Measurements from ENCODE around the gene NBAS.

DNA sequence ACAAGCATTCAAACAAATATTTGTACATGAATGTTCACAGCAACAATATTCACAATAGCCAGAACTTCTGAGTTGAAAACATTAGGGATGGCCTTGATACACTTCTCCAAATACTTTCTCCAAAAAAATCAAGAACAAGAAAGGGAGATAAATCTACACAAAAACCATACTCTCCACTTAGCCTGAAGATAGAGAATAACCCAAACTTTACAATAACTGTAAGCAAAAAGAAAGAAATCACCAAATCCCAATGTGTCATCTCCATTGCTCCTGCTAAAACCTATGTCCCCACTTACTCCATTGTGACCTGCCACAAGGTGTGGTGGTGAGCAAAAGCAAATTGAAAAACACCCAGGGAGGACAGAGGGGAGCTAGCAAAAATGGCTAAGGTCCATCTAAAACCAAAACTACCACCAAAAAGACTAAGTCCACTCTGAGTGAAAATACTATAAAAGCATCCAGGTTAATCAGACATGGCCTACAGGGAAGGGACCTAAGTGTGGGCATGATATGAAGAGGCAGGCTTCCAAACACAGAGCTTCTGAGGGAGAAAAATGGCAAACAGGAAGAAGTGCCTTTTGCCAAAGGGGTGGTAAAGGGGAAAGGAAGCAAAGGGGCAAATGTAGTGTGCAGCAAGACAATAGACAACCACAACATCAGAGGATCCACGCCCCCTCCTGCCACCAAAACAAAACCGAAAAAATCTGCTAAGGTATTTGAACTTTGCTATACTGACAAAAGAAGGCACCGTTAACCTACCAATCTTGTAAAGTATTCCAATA, 56.1 kb downstream of the NBAS start:
- TF ChIP-seq, protein P1, sequence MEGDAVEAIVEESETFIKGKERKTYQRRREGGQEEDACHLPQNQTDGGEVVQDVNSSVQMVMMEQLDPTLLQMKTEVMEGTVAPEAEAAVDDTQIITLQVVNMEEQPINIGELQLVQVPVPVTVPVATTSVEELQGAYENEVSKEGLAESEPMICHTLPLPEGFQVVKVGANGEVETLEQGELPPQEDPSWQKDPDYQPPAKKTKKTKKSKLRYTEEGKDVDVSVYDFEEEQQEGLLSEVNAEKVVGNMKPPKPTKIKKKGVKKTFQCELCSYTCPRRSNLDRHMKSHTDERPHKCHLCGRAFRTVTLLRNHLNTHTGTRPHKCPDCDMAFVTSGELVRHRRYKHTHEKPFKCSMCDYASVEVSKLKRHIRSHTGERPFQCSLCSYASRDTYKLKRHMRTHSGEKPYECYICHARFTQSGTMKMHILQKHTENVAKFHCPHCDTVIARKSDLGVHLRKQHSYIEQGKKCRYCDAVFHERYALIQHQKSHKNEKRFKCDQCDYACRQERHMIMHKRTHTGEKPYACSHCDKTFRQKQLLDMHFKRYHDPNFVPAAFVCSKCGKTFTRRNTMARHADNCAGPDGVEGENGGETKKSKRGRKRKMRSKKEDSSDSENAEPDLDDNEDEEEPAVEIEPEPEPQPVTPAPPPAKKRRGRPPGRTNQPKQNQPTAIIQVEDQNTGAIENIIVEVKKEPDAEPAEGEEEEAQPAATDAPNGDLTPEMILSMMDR (IDR thresholded peaks at IDR 0.05; ENCODE audit: low read depth, low read length), result no peak
- TF ChIP-seq, protein P2, sequence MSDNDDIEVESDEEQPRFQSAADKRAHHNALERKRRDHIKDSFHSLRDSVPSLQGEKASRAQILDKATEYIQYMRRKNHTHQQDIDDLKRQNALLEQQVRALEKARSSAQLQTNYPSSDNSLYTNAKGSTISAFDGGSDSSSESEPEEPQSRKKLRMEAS (IDR thresholded peaks at IDR 0.05; ENCODE audit: low read depth, low read length), result no peak
